K562 (cell line): ENCODE data around the gene ZSWIM8. TPM values are rescaled to one million over a fixed set of nuclear protein-coding genes. Genes with fewer than 3 reads are reported as not detected.
A peak's percentile ranks its signal among the peaks of the same experiment; 100 is the strongest.

Experiments used
- FOXP1 ChIP-seq: sonication (generic); formaldehyde crosslinking; IDR thresholded peaks from 2 replicates; pipeline ENCODE4 v1.8.0; 2022; ENCODE audit warnings: mild to moderate bottlenecking, missing genetic modification reagents
- GABPA ChIP-seq: fragments of 200-800 bp; sonication (Bioruptor generic); conservative IDR thresholded peaks from 2 replicates; pipeline ENCODE4 v1.6.1; 2016; ENCODE audit warnings: low read depth, missing genetic modification characterization, missing compliant biosample characterization
- ILF3 ChIP-seq: fragments of 450-650 bp; IDR thresholded peaks from 2 replicates; pipeline ENCODE4 v1.6.1; 2018; ENCODE audit warnings: antibody characterized with exemption, mild to moderate bottlenecking, moderate library complexity, borderline replicate concordance
- MIER1 ChIP-seq: fragments of 450-650 bp; IDR thresholded peaks from 2 replicates; pipeline ENCODE4 v1.6.1; 2016; ENCODE audit warnings: antibody characterized with exemption, mild to moderate bottlenecking, low read depth
- NCOA1 ChIP-seq: fragments of 450-650 bp; IDR thresholded peaks from 2 replicates; pipeline ENCODE4 v1.6.1; 2016; ENCODE audit warnings: low read depth
- RBM14 ChIP-seq: fragments of 200-400 bp; formaldehyde crosslinking; IDR thresholded peaks from 2 replicates; pipeline ENCODE4 v1.6.1; 2018; ENCODE audit warnings: low read depth, mild to moderate bottlenecking, low read length, moderate library complexity, borderline replicate concordance; ENCODE audit not compliant: insufficient read depth
- SAP30 ChIP-seq: fragments of 200-600 bp; sonication (generic); IDR thresholded peaks from 2 replicates; pipeline ENCODE4 v1.6.1; 2012; ENCODE audit warnings: borderline replicate concordance, low read depth, mild to moderate bottlenecking, moderate library complexity, low read length, control low read depth, inconsistent platforms; ENCODE audit not compliant: insufficient read depth, poor library complexity, severe bottlenecking
- SP1 ChIP-seq: sonication (generic); formaldehyde crosslinking; IDR thresholded peaks from 2 replicates; pipeline ENCODE4 v1.8.1; 2022; ENCODE audit warnings: mild to moderate bottlenecking, missing genetic modification reagents
- ZFP36 ChIP-seq: fragments of 150-350 bp; IDR thresholded peaks from 2 replicates; pipeline ENCODE4 v1.6.1; 2018; ENCODE audit warnings: low read length, low read depth; ENCODE audit not compliant: partially characterized antibody
- ZNF140 ChIP-seq: fragments of 250-450 bp; sonication (Bioruptor Pico); IDR thresholded peaks from 2 replicates; pipeline ENCODE4 v1.8.0; 2021; ENCODE audit warnings: moderate library complexity, mild to moderate bottlenecking, inconsistent platforms
- ZNF175 ChIP-seq: fragments of 200-800 bp; sonication (Bioruptor generic); IDR thresholded peaks from 2 replicates; pipeline ENCODE4 v1.6.1; 2016; ENCODE audit warnings: low read depth, mild to moderate bottlenecking, missing genetic modification characterization, missing compliant biosample characterization
- polyA plus RNA-seq, 8 experiments: library from polyadenylated mRNA; depleted of rRNA in 4 of 8; stranded (reverse) in 5 of 8; unstranded in 3 of 8; fragments of >200 nt; fragmentation: Nextera tagmentation in 2 of 8; fragmentation: Illumina TruSeq in 1 of 8; extraction: Ambion mirVana in 2 of 8; extraction: Trizol in 1 of 8; gene quantifications; 2 replicates each; pipeline versions ENCODE4 v1.2.1 to v1.2.3, GENCODE V29; 2011 to 2014; ENCODE audit warnings: inconsistent platforms in 1 of 8, missing spikeins in 1 of 8
- total RNA-seq, 7 experiments: library from RNA; depleted of rRNA in 6 of 7; stranded (reverse); fragments of >200 nt in 6 of 7; fragmentation: Illumina TruSeq in 2 of 7; extraction: Trizol in 2 of 7; gene quantifications; 2 replicates each; pipeline versions ENCODE4 v1.2.1 to v1.2.3, GENCODE V29; 2011 to 2021; ENCODE audit warnings: low replicate concordance in 1 of 7
- TF ChIP-seq, protein P1 (sequence below), 3 experiments: fragments of 200-800 bp in 1 of 3; fragments of 250-450 bp in 1 of 3; fragments of 450-650 bp in 1 of 3; sonication (Bioruptor Pico) in 1 of 3; sonication (Bioruptor generic) in 1 of 3; formaldehyde crosslinking in 1 of 3; IDR thresholded peaks; 2 replicates each; pipeline versions ENCODE4 v1.6.1 to v1.8.0; 2016 to 2022; ENCODE audit warnings: mild to moderate bottlenecking in 2 of 3, missing genetic modification characterization in 2 of 3, missing compliant biosample characterization in 1 of 3, moderate library complexity in 1 of 3
- TF ChIP-seq, protein P2 (sequence below): IDR thresholded peaks from 2 replicates; pipeline ENCODE4 v1.6.1; 2014; ENCODE audit warnings: antibody characterized with exemption
- TF ChIP-seq, protein P3 (sequence below): fragments of 450-650 bp; IDR thresholded peaks from 2 replicates; pipeline ENCODE4 v1.6.1; 2016
- TF ChIP-seq, protein P4 (sequence below): IDR thresholded peaks from 2 replicates; pipeline ENCODE4 v1.6.1; 2012; ENCODE audit warnings: low read depth, low read length, improper control_type of control experiment, borderline replicate concordance

Gene ZSWIM8
- total and polyA plus RNA-seq, 9 of the 15 experiments (the other 6 are each of a cell fraction or from before 2014, with no cell fraction given), result 5.6 to 47.8 (median 26.7) TPM

DNA sequence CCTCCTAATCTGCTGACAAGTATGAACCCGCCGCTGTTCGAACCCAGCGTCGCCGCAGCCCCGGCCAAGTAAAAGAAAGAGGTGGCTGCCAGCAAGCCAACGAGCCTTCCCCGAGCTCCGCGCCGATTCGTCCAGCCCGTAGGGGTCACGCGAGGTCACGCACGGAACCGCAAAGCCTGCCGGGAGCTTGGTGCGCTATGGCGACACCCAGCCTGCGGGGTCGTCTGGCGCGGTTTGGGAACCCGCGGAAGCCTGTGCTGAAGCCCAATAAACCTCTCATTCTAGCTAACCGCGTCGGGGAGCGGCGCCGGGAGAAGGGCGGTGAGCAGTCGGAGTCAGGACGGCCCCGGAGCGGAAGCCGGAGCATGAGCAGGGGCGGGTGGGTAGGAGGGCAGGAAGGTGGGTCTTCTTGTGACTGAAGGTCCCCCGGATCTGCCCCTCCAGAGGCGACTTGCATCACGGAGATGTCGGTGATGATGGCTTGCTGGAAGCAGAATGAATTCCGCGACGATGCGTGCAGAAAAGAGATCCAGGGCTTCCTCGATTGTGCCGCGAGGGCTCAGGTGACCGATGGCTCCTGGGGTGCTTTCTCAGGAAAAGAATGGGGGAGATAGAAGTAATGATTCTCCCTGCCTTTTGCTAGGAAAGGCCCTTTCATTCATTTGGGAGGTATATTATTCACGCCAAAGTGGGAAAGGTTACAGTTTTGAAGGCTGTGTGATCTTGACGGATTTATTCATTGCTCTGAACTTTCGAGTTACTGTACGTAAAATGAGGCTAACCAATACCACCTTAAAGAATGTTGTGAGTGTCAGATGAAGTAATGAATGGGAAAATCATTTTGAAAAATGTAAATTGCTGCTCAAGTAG, 3.3 kb upstream of the ZSWIM8 start, which contains the start of gene CHCHD1 (continued):
- TF ChIP-seq, protein P1, sequence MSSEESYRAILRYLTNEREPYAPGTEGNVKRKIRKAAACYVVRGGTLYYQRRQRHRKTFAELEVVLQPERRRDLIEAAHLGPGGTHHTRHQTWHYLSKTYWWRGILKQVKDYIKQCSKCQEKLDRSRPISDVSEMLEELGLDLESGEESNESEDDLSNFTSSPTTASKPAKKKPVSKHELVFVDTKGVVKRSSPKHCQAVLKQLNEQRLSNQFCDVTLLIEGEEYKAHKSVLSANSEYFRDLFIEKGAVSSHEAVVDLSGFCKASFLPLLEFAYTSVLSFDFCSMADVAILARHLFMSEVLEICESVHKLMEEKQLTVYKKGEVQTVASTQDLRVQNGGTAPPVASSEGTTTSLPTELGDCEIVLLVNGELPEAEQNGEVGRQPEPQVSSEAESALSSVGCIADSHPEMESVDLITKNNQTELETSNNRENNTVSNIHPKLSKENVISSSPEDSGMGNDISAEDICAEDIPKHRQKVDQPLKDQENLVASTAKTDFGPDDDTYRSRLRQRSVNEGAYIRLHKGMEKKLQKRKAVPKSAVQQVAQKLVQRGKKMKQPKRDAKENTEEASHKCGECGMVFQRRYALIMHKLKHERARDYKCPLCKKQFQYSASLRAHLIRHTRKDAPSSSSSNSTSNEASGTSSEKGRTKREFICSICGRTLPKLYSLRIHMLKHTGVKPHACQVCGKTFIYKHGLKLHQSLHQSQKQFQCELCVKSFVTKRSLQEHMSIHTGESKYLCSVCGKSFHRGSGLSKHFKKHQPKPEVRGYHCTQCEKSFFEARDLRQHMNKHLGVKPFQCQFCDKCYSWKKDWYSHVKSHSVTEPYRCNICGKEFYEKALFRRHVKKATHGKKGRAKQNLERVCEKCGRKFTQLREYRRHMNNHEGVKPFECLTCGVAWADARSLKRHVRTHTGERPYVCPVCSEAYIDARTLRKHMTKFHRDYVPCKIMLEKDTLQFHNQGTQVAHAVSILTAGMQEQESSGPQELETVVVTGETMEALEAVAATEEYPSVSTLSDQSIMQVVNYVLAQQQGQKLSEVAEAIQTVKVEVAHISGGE (CRISPR knock-in tag; IDR thresholded peaks at IDR 0.05), result peak in 1 of 3 experiments; percentile 62; a peak in 2 of 6 replicates
- TF ChIP-seq ZNF175 (CRISPR knock-in tag), result peak; percentile 83; the same call in 1 of the 2 replicates
- no peak for TF ChIP-seq ZNF140 (CRISPR knock-in tag)
- TF ChIP-seq, protein P2, sequence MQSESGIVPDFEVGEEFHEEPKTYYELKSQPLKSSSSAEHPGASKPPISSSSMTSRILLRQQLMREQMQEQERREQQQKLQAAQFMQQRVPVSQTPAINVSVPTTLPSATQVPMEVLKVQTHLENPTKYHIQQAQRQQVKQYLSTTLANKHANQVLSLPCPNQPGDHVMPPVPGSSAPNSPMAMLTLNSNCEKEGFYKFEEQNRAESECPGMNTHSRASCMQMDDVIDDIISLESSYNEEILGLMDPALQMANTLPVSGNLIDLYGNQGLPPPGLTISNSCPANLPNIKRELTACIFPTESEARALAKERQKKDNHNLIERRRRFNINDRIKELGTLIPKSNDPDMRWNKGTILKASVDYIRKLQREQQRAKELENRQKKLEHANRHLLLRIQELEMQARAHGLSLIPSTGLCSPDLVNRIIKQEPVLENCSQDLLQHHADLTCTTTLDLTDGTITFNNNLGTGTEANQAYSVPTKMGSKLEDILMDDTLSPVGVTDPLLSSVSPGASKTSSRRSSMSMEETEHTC, result peak; percentile 58
- peak; percentile 12 for TF ChIP-seq ZFP36
- TF ChIP-seq, protein P3, sequence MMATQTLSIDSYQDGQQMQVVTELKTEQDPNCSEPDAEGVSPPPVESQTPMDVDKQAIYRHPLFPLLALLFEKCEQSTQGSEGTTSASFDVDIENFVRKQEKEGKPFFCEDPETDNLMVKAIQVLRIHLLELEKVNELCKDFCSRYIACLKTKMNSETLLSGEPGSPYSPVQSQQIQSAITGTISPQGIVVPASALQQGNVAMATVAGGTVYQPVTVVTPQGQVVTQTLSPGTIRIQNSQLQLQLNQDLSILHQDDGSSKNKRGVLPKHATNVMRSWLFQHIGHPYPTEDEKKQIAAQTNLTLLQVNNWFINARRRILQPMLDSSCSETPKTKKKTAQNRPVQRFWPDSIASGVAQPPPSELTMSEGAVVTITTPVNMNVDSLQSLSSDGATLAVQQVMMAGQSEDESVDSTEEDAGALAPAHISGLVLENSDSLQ, result 0 out of 2 replicates have a peak, but pooled peaks have one; percentile 16
- 0 out of 2 replicates have a peak, but pooled peaks have one; percentile 54 for TF ChIP-seq GABPA (tag)
- no peak for TF ChIP-seq RBM14
- TF ChIP-seq SP1 (CRISPR knock-in tag), result peak; percentile 69; the same call in 1 of the 2 replicates
- TF ChIP-seq SAP30, result peak; percentile 66
- peak; percentile 42; the same call in 1 of the 2 replicates for TF ChIP-seq NCOA1
- 0 out of 2 replicates have a peak, but pooled peaks have one; percentile 20 for TF ChIP-seq MIER1
- peak; percentile 8; the same call in 1 of the 2 replicates for TF ChIP-seq FOXP1
- peak; percentile 66; the same call in 1 of the 2 replicates for TF ChIP-seq ILF3
- TF ChIP-seq, protein P4, sequence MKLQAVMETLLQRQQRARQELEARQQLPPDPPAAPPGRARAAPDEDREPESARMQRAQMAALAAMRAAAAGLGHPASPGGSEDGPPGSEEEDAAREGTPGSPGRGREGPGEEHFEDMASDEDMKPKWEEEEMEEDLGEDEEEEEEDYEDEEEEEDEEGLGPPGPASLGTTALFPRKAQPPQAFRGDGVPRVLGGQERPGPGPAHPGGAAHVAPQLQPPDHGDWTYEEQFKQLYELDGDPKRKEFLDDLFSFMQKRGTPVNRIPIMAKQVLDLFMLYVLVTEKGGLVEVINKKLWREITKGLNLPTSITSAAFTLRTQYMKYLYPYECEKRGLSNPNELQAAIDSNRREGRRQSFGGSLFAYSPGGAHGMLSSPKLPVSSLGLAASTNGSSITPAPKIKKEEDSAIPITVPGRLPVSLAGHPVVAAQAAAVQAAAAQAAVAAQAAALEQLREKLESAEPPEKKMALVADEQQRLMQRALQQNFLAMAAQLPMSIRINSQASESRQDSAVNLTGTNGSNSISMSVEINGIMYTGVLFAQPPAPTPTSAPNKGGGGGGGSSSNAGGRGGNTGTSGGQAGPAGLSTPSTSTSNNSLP, result 0 out of 2 replicates have a peak, but pooled peaks have one; percentile 18
